ENCODE data around the gene MATK. TPM values are rescaled to one million over a fixed set of nuclear protein-coding genes. Genes with fewer than 3 reads are reported as not detected.

The MATK gene
- total RNA-seq, 1 experiment from 2014 or later, result 0.21 TPM

GRCh38 chr19:3788996-3789778, 3.0 kb upstream of the MATK start:
- DNase-seq (ENCODE audit: low read depth, low spot score) (no peak), ATAC-seq (no peak)
- Histone ChIP-seq H3K27me3 (ENCODE audit: control insufficient read depth, insufficient read depth, low read length) (no peaks in the 10 kb centered on the region), H3K27ac (ENCODE audit: low read length) (no peak overlapping the region), H3K36me3 (ENCODE audit: control insufficient read depth, insufficient read depth, low read length) (no peaks in the 10 kb centered on the region), H3K9me3 (ENCODE audit: control insufficient read depth, insufficient read depth, low read depth, low read length) (no peaks in the 10 kb centered on the region), H3K4me1 (ENCODE audit: control insufficient read depth, insufficient read depth, low read length) (no peaks in the 10 kb centered on the region; the same call in 1 of the 2 replicates), H3K4me3 (ENCODE audit: low read depth in 2 of 2, low read length in 2 of 2) (no peak overlapping the region)
- ChIA-PET CTCF (interaction anchor here (0.6 kb wide), 1 partner anchor 351 kb away, joined by 5 read pairs; no protein-coding TSS in a partner anchor), POLR2A (no interaction called here)
- intact Hi-C loops (cut with micrococcal nuclease; ENCODE audit: unreplicated experiment), result no loop called here
- in situ Hi-C loops (cut with HindIII; ENCODE audit: low pct_unique_long_range_greater_than_20kb, low sequenced_read_pairs), result no loop called here
- TF ChIP-seq TCF7L2 (IDR thresholded peaks at IDR 0.05; ENCODE audit: low read depth, low read length) (no peak), CTCF (IDR thresholded peaks at IDR 0.05) (no peak), POLR2AphosphoS5 (IDR thresholded peaks at IDR 0.05; ENCODE audit: low read depth, low read length) (no peak), SIN3A (IDR thresholded peaks at IDR 0.05; ENCODE audit: borderline replicate concordance, insufficient read depth, low read depth, low read length) (no peak), REST (IDR thresholded peaks at IDR 0.05; ENCODE audit: insufficient read depth in 1 of 2, low read depth in 2 of 2, low read length in 1 of 2) (no peak)
- no TSS peak for BruUV-seq (replicated peaks)

GRCh38 chr19:3785451-3785937, 687 bp downstream of the MATK start:
- POLR2A ChIA-PET, result no interaction called here
- DNase-seq (ENCODE audit: low read depth, low spot score), result no peak
- no peak overlapping the region for H3K27ac ChIP-seq (ENCODE audit: low read length)
- in situ Hi-C loops (cut with HindIII; ENCODE audit: low pct_unique_long_range_greater_than_20kb, low sequenced_read_pairs), result no loop called here
- H3K4me1 ChIP-seq (ENCODE audit: control insufficient read depth, insufficient read depth, low read length), result no peaks in the 10 kb centered on the region; the same call in 1 of the 2 replicates
- BruUV-seq (replicated peaks), result no TSS peak
- TF ChIP-seq REST (IDR thresholded peaks at IDR 0.05; ENCODE audit: insufficient read depth in 1 of 2, low read depth in 2 of 2, low read length in 1 of 2) (no peak), TCF7L2 (IDR thresholded peaks at IDR 0.05; ENCODE audit: low read depth, low read length) (no peak), POLR2AphosphoS5 (IDR thresholded peaks at IDR 0.05; ENCODE audit: low read depth, low read length) (no peak), CTCF (IDR thresholded peaks at IDR 0.05) (no peak), SIN3A (IDR thresholded peaks at IDR 0.05; ENCODE audit: borderline replicate concordance, insufficient read depth, low read depth, low read length) (no peak)
- CTCF ChIA-PET, result no interaction called here
- H3K27me3 ChIP-seq (ENCODE audit: control insufficient read depth, insufficient read depth, low read length), result no peaks in the 10 kb centered on the region
- intact Hi-C loops (cut with micrococcal nuclease; ENCODE audit: unreplicated experiment), result no loop called here
- no peaks in the 10 kb centered on the region; the same call in 1 of the 2 replicates for H3K9me3 ChIP-seq (ENCODE audit: control insufficient read depth, insufficient read depth, low read depth, low read length)
- ATAC-seq, result peak; percentile 22; the same call in 1 of the 2 replicates
- H3K4me3 ChIP-seq (ENCODE audit: low read depth in 2 of 2, low read length in 2 of 2), result no peak overlapping the region
- no peaks in the 10 kb centered on the region for H3K36me3 ChIP-seq (ENCODE audit: control insufficient read depth, insufficient read depth, low read length)

All from Panc1 (cell line).